Smooth muscle cell (in vitro differentiated cells): ENCODE measurements around the gene ARHGAP26. TPM values are rescaled to one million over a fixed set of nuclear protein-coding genes. Genes with fewer than 3 reads are reported as not detected.

Experiments used
- DNase-seq: peaks from one replicate; lab custom pipeline; 2025; ENCODE audit not compliant: unreplicated experiment; lab: John Stamatoyannopoulos, UW
- H2AFZ ChIP-seq: fragments of 200-600 bp; sonication (generic); 2 replicates; pipeline ENCODE4 v1.6.0; 2016; ENCODE audit warnings: antibody characterized with exemption, low read depth, mild to moderate bottlenecking
- H3F3A ChIP-seq: fragments of 200-600 bp; sonication (generic); 2 replicates; pipeline ENCODE4 v1.6.0; 2017; ENCODE audit warnings: antibody characterized with exemption, low read depth
- H3K27ac ChIP-seq: fragments of 200-600 bp; sonication (generic); 2 replicates; pipeline ENCODE4 v1.5.1; 2016; ENCODE audit warnings: low read depth, mild to moderate bottlenecking
- H3K27me3 ChIP-seq: fragments of 200-600 bp; sonication (generic); 2 replicates; pipeline ENCODE4 v1.6.1; 2016; ENCODE audit warnings: low read depth, mild to moderate bottlenecking
- H3K36me3 ChIP-seq: fragments of 200-600 bp; sonication (generic); 2 replicates; pipeline ENCODE4 v1.5.1; 2016; ENCODE audit warnings: low read depth
- H3K4me1 ChIP-seq: fragments of 200-600 bp; sonication (generic); 2 replicates; pipeline ENCODE4 v1.5.1; 2016; ENCODE audit warnings: low read depth
- H3K4me2 ChIP-seq: fragments of 200-600 bp; sonication (generic); 2 replicates; pipeline ENCODE4 v1.6.0; 2016; ENCODE audit warnings: mild to moderate bottlenecking
- H3K4me3 ChIP-seq: fragments of 200-600 bp; sonication (generic); 2 replicates; pipeline ENCODE4 v1.5.1; 2016; ENCODE audit warnings: mild to moderate bottlenecking
- H3K79me2 ChIP-seq: fragments of 200-600 bp; sonication (generic); 2 replicates; pipeline ENCODE4 v1.6.0; 2016; ENCODE audit warnings: low read depth, mild to moderate bottlenecking
- H3K9ac ChIP-seq: fragments of 200-600 bp; sonication (generic); 2 replicates; pipeline ENCODE4 v1.6.0; 2016; ENCODE audit warnings: low read depth
- H3K9me3 ChIP-seq: fragments of 200-600 bp; sonication (generic); replicated peaks from 2 replicates; pipeline ENCODE4 v1.5.1; 2016; ENCODE audit warnings: low read depth
- H4K20me1 ChIP-seq: fragments of 200-600 bp; sonication (generic); 2 replicates; pipeline ENCODE4 v1.6.0; 2016; ENCODE audit warnings: low read depth
- CTCF ChIP-seq: fragments of 200-600 bp; sonication (generic); IDR thresholded peaks from 2 replicates; pipeline ENCODE4 v1.5.1; 2017; ENCODE audit warnings: borderline replicate concordance, mild to moderate bottlenecking, antibody characterized with exemption; ENCODE audit not compliant: insufficient read depth, poor library complexity, severe bottlenecking
- WGBS: methylation state at CpG from one replicate; pipeline ENCODE4 v1.1.7; 2016; ENCODE audit warnings: low lambda C conversion rate; 5-methylcytosine and 5-hydroxymethylcytosine counted together
- polyA plus RNA-seq: library from polyadenylated mRNA; unstranded; fragments of >200 nt; fragmentation: Nextera tagmentation; extraction: Ambion mirVana; gene quantifications from 2 replicates; pipeline ENCODE4 v1.2.1, GENCODE V29; 2016
- total RNA-seq: library from RNA; depleted of rRNA; stranded (reverse); fragments of >200 nt; gene quantifications from 2 replicates; pipeline ENCODE4 v1.2.3, GENCODE V29; 2014

ARHGAP26 gene
- total and polyA plus RNA-seq, 2 experiments from 2014 or later, result 2.2 to 5.1 TPM

- no peaks in the 10 kb centered on the region for H4K20me1 ChIP-seq
- no peaks in the 10 kb centered on the region for H3K27me3 ChIP-seq
- no peak for DNase-seq
- H3F3A ChIP-seq, result no peaks in the 10 kb centered on the region
- no peaks in the 10 kb centered on the region for H3K36me3 ChIP-seq
- no peak overlapping the region for H3K4me2 ChIP-seq
- no peak for TF ChIP-seq CTCF
- no peaks in the 10 kb centered on the region for H3K4me1 ChIP-seq
- WGBS, result 97% methylated on average over 2 of the region's 2 CpGs
- H2AFZ ChIP-seq, result no peak overlapping the region
- no peak overlapping the region for H3K27ac ChIP-seq
- H3K9me3 ChIP-seq, result no peaks in the 10 kb centered on the region
- H3K4me3 ChIP-seq, result no peak overlapping the region
- H3K79me2 ChIP-seq, result no peaks in the 10 kb centered on the region
- no peak overlapping the region for H3K9ac ChIP-seq
Observed at GRCh38 chr5:143267186-143267585, 497.0 kb downstream of the ARHGAP26 start.

GRCh38 chr5:143268388-143268787 lies 498.2 kb downstream of the ARHGAP26 start:
- H3K9me3 ChIP-seq, result no peaks in the 10 kb centered on the region
- 95% methylated on average over 2 of the region's 2 CpGs for WGBS
- no peak overlapping the region for H3K27ac ChIP-seq
- H3K36me3 ChIP-seq, result no peaks in the 10 kb centered on the region
- no peak for TF ChIP-seq CTCF
- no peaks in the 10 kb centered on the region for H3F3A ChIP-seq
- H3K4me3 ChIP-seq, result no peak overlapping the region
- DNase-seq, result no peak
- no peaks in the 10 kb centered on the region for H3K79me2 ChIP-seq
- no peak overlapping the region for H3K9ac ChIP-seq
- no peaks in the 10 kb centered on the region for H4K20me1 ChIP-seq
- no peaks in the 10 kb centered on the region for H3K27me3 ChIP-seq
- no peak overlapping the region for H2AFZ ChIP-seq
- H3K4me2 ChIP-seq, result no peak overlapping the region
- H3K4me1 ChIP-seq, result no peaks in the 10 kb centered on the region

- H3F3A ChIP-seq, result no peaks in the 10 kb centered on the region
- H3K9me3 ChIP-seq, result no peaks in the 10 kb centered on the region
Observed at GRCh38 chr5:143271431-143271830, 501.3 kb downstream of the ARHGAP26 start.

More at GRCh38 chr5:143271431-143271830, 501.3 kb downstream of the ARHGAP26 start:
- WGBS, result 91% methylated on average over 2 of the region's 2 CpGs
- H3K79me2 ChIP-seq, result no peaks in the 10 kb centered on the region
- no peak overlapping the region for H3K9ac ChIP-seq
- no peak overlapping the region for H3K4me3 ChIP-seq
- H3K27me3 ChIP-seq, result no peaks in the 10 kb centered on the region
- no peaks in the 10 kb centered on the region for H4K20me1 ChIP-seq
- H3K4me1 ChIP-seq, result no peaks in the 10 kb centered on the region
- no peak overlapping the region for H2AFZ ChIP-seq
- TF ChIP-seq CTCF, result no peak
- H3K4me2 ChIP-seq, result no peak overlapping the region
- no peak for DNase-seq
- no peaks in the 10 kb centered on the region for H3K36me3 ChIP-seq
- no peak overlapping the region for H3K27ac ChIP-seq
